K562 (cell line): ENCODE measurements around the gene BECN2. TPM values are rescaled to one million over a fixed set of nuclear protein-coding genes. Genes with fewer than 3 reads are reported as not detected.

ENCODE experiments used
- ATAC-seq: fragments of 200-7000 bp; cut with Tn5 transposase; 3 replicates; pipeline ENCODE4 v1.9.1; 2020; ENCODE audit warnings: moderate library complexity
- BruUV-seq: library from RNA; stranded (reverse); fragments of 400-500 nt; replicated peaks from 2 replicates; lab custom pipeline; 2021; lab: Mats Ljungman, UMichigan
- CTCF ChIA-PET: fragments of 300-600 bp; formaldehyde crosslinking; extraction: SDS; loops from one replicate; lab custom pipeline; 2021; ENCODE audit warnings: low intra/inter-chr PET ratio; lab: Yijun Ruan, JAX
- POLR2A ChIA-PET: fragments of 300-600, 350-650 bp; sonication (Branson Sonifier 250); formaldehyde crosslinking; extraction: SDS; loops from one replicate; lab custom pipeline; 2021; ENCODE audit warnings: antibody characterized with exemption, inconsistent platforms; lab: Yijun Ruan, JAX
- DNase-seq, 4 experiments: peaks; one replicate each; pipeline versions ENCODE4 v3.0.0 to v3.0.0-alpha.2; 2011 to 2018; ENCODE audit warnings: low spot score in 3 of 4, mixed read lengths in 3 of 4; ENCODE audit errors: extremely low read depth in 1 of 4
- FAIRE-seq: peaks from 2 replicates; lab custom pipeline; 2011; peaks lifted over from hg19 to GRCh38; lab: Jason Lieb, UNC
- H2AFZ ChIP-seq: 2 replicates; pipeline ENCODE4 v1.6.0; 2011; ENCODE audit warnings: low read depth, low read length, control low read depth, inconsistent platforms
- H3K27ac ChIP-seq: fragments of 200-600 bp; 3 replicates; pipeline ENCODE4 v1.8.0; 2011; ENCODE audit warnings: low read depth, mild to moderate bottlenecking, control low read depth, inconsistent platforms, low read length, moderate library complexity, mixed read lengths; ENCODE audit errors: extremely low read depth
- H3K27me3 ChIP-seq, 2 experiments: fragments of 300-600 bp in 1 of 2; 2 replicates in 1 of 2; 3 replicates in 1 of 2; pipeline versions ENCODE4 v1.6.0 to v1.8.0; 2011; ENCODE audit warnings: inconsistent platforms in 2 of 2, low read length in 2 of 2, mild to moderate bottlenecking in 1 of 2, mixed read lengths in 1 of 2, moderate library complexity in 1 of 2; ENCODE audit not compliant: control insufficient read depth in 2 of 2, insufficient read depth in 2 of 2
- H3K36me3 ChIP-seq: fragments of 300-600 bp; 3 replicates; pipeline ENCODE4 v1.8.0; 2011; ENCODE audit warnings: mild to moderate bottlenecking, low read length, inconsistent platforms; ENCODE audit not compliant: control insufficient read depth, insufficient read depth
- H3K4me1 ChIP-seq, 2 experiments: fragments of 200-600 bp in 1 of 2; replicated peaks in 1 of 2; 2 replicates in 1 of 2; 3 replicates in 1 of 2; pipeline versions ENCODE4 v1.5.1 to v1.8.0; 2011; ENCODE audit warnings: inconsistent platforms in 2 of 2, low read length in 2 of 2, mild to moderate bottlenecking in 1 of 2, mixed read lengths in 1 of 2, moderate library complexity in 1 of 2; ENCODE audit not compliant: control insufficient read depth in 2 of 2, insufficient read depth in 2 of 2
- H3K4me2 ChIP-seq: 2 replicates; pipeline ENCODE4 v1.6.1; 2011; ENCODE audit warnings: low read length, control low read depth, inconsistent platforms, mixed read lengths; ENCODE audit not compliant: insufficient read depth
- H3K4me3 ChIP-seq: fragments of 200-600 bp; sonication (generic), shearing (Covaris generic); 2 replicates; pipeline ENCODE4 v1.5.1; 2016; ENCODE audit warnings: control low read depth, inconsistent platforms
- H3K79me2 ChIP-seq: fragments of 200-600 bp; 3 replicates; pipeline ENCODE4 v1.8.0; 2011; ENCODE audit warnings: low read length, inconsistent platforms; ENCODE audit not compliant: control insufficient read depth, insufficient read depth
- H3K9ac ChIP-seq, 2 experiments: 2 replicates each; pipeline versions ENCODE4 v1.6.0 to v1.6.1; 2011; ENCODE audit warnings: low read depth in 2 of 2, low read length in 2 of 2, control low read depth in 1 of 2, inconsistent platforms in 1 of 2, mild to moderate bottlenecking in 1 of 2, mixed read lengths in 1 of 2; ENCODE audit not compliant: insufficient read depth in 1 of 2
- H3K9me1 ChIP-seq: one replicate; pipeline ENCODE4 v1.6.0; 2011; ENCODE audit warnings: inconsistent platforms, mild to moderate bottlenecking, low read length, moderate library complexity; ENCODE audit not compliant: control insufficient read depth, insufficient read depth
- H3K9me3 ChIP-seq: replicated peaks from 2 replicates; pipeline ENCODE4 v1.5.1; 2011; ENCODE audit warnings: low read depth, low read length, inconsistent platforms; ENCODE audit not compliant: control insufficient read depth, insufficient read depth
- H4K20me1 ChIP-seq: replicated peaks from 2 replicates; pipeline ENCODE4 v1.6.1; 2011; ENCODE audit warnings: low read length, inconsistent platforms, mixed read lengths; ENCODE audit not compliant: control insufficient read depth, insufficient read depth
- SREBF1 ChIP-seq: fragments of 150-350 bp; IDR thresholded peaks from 2 replicates; pipeline ENCODE4 v1.6.1; 2014; ENCODE audit warnings: antibody characterized with exemption, low read depth, low read length, borderline replicate concordance
- U2AF2 ChIP-seq: fragments of 200-400 bp; formaldehyde crosslinking; optimal IDR thresholded peaks from 2 replicates; pipeline ENCODE3; 2017; ENCODE audit warnings: low read depth, mild to moderate bottlenecking, low read length
- ZHX1 ChIP-seq: fragments of 150-350 bp; conservative IDR thresholded peaks from 2 replicates; pipeline ENCODE4 v1.6.1; 2014; ENCODE audit warnings: low read length
- ZNF217 ChIP-seq: sonication (generic); formaldehyde crosslinking; IDR thresholded peaks from 2 replicates; pipeline ENCODE4 v1.8.0; 2022; ENCODE audit warnings: mild to moderate bottlenecking, missing genetic modification reagents
- WGBS: fragments of 100-300 bp; shearing (Covaris generic); methylation state at CpG from one replicate; pipeline ENCODE4 v1.1.6; 2016; ENCODE audit warnings: low coverage, mixed read lengths; ENCODE audit not compliant: insufficient coverage; ENCODE audit errors: missing lambda C conversion rate; 5-methylcytosine and 5-hydroxymethylcytosine counted together
- in situ Hi-C: fragments of 300-500 bp; cut with MboI; formaldehyde crosslinking; loops from 4 replicates; pipeline ENCODE4 v1.15.0; 2018; ENCODE audit warnings: inconsistent platforms, mixed read lengths
- intact Hi-C: fragments of 100-400 bp; cut with micrococcal nuclease; formaldehyde crosslinking; loops from 2 replicates; pipeline ENCODE4 v1.14.2; 2022
- polyA plus RNA-seq, 8 experiments: library from polyadenylated mRNA; depleted of rRNA in 4 of 8; stranded (reverse) in 5 of 8; unstranded in 3 of 8; fragments of >200 nt; fragmentation: Nextera tagmentation in 2 of 8; fragmentation: Illumina TruSeq in 1 of 8; extraction: Ambion mirVana in 2 of 8; extraction: Trizol in 1 of 8; gene quantifications; 2 replicates each; pipeline versions ENCODE4 v1.2.1 to v1.2.3, GENCODE V29; 2011 to 2014; ENCODE audit warnings: inconsistent platforms in 1 of 8, missing spikeins in 1 of 8
- total RNA-seq, 7 experiments: library from RNA; depleted of rRNA in 6 of 7; stranded (reverse); fragments of >200 nt in 6 of 7; fragmentation: Illumina TruSeq in 2 of 7; extraction: Trizol in 2 of 7; gene quantifications; 2 replicates each; pipeline versions ENCODE4 v1.2.1 to v1.2.3, GENCODE V29; 2011 to 2021; ENCODE audit warnings: low replicate concordance in 1 of 7

BECN2 gene
- total and polyA plus RNA-seq, 9 of the 15 experiments (the other 6 are each of a cell fraction or from before 2014, with no cell fraction given) = not detected

DNA sequence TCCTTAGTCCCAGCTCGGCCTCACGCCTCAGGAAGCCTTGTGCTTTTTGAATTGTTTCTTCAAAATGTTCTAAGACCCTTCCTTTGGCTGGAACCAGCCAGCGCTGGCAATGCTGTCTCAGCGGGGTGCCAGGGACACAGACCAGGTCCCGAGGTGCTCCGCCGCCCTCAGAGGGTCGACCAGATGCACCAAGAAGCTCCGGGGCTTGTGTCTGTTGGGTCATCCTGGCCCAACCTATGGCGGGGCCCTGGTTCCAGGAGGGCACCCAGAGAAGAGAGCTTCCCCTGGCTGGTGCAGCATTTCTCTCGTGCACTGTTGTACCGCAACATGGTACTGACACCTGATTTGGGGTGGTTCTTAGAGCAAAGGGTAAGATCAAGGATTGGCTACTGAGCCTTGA is 40.1 kb upstream of the BECN2 start:
- H3K4me1 ChIP-seq = peaks cover 0 to 3% of the 10 kb centered on the region in 2 experiments; a peak in 2 of 5 replicates
- POLR2A ChIA-PET = interaction anchor here (1.0 kb wide), 1 partner anchor 68 kb away, joined by 3 read pairs; no protein-coding TSS in a partner anchor
- TF ChIP-seq U2AF2 = no peak
- TF ChIP-seq SREBF1 = no peak
- no peak for TF ChIP-seq ZNF217 (CRISPR knock-in tag)
- no peak for TF ChIP-seq ZHX1
- no peak overlapping the region for H3K4me2 ChIP-seq
- no peaks in the 10 kb centered on the region for H3K9me1 ChIP-seq
- in situ Hi-C loops = no loop called here
- DNase-seq (no peak), ATAC-seq (no peak), FAIRE-seq (no peak)
- H3K4me3 ChIP-seq = no peak overlapping the region
- no peak overlapping the region for H3K27ac ChIP-seq
- H4K20me1 ChIP-seq = no peaks in the 10 kb centered on the region
- no peaks in the 10 kb centered on the region for H3K36me3 ChIP-seq
- peak overlapping the region in 1 of 2 experiments; percentile 36; a peak in 1 of 4 replicates for H3K9ac ChIP-seq
- H2AFZ ChIP-seq = no peak overlapping the region
- H3K9me3 ChIP-seq = no peaks in the 10 kb centered on the region
- intact Hi-C loops = no loop called here
- CTCF ChIA-PET = no interaction called here
- WGBS = 11% methylated on average over 12 of the region's 12 CpGs
- no peaks in the 10 kb centered on the region for H3K79me2 ChIP-seq
- H3K27me3 ChIP-seq = peaks cover 13 to 15% of the 10 kb centered on the region in 2 experiments; a peak in 3 of 5 replicates
- BruUV-seq = no TSS peak
